ENCODE results near the gene FBXL2.

FBXL2 gene, protein sequence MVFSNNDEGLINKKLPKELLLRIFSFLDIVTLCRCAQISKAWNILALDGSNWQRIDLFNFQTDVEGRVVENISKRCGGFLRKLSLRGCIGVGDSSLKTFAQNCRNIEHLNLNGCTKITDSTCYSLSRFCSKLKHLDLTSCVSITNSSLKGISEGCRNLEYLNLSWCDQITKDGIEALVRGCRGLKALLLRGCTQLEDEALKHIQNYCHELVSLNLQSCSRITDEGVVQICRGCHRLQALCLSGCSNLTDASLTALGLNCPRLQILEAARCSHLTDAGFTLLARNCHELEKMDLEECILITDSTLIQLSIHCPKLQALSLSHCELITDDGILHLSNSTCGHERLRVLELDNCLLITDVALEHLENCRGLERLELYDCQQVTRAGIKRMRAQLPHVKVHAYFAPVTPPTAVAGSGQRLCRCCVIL

DNA sequence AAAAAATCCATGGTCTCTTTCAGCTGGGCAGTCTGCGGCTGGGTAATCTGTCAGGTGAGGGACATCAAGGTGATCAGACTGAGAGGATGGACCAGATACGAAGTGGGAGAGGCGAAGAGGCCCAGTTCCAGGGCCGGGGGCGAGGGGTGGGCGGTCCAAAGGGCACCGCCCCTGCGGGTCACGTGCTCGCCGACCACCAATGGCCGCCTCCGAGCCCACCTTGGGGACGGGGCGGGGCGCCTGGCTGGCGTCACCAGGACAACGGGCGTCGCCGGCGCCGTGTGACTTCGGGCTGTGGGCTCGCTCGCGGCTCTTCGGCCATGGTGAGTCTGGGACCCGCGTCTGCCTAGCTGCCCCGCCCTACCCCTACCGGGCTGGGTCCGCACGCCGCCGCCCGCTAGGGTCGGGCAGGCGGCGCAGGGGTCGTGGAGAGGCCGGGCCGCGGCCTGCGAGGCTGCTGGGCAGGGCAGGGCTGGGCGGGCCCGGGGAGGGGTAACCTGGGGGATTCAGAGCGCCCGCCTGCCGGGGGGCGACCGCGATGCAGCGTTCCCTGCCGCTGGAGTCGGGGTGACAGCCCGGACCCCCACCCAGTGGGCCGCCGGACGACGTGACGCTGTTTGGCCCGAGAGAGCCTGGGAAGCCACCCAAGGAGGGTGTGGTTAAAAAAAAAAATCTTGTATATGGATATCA is at the start of gene FBXL2:
Gene FBXL2, plus strand, starts transcription at position 250 of the 690 bp plus-strand sequence. Its CDS starts 71 bp downstream, at position 321.
- DNase-seq (ENCODE audit: low read depth) = peak; percentile 71

DNA sequence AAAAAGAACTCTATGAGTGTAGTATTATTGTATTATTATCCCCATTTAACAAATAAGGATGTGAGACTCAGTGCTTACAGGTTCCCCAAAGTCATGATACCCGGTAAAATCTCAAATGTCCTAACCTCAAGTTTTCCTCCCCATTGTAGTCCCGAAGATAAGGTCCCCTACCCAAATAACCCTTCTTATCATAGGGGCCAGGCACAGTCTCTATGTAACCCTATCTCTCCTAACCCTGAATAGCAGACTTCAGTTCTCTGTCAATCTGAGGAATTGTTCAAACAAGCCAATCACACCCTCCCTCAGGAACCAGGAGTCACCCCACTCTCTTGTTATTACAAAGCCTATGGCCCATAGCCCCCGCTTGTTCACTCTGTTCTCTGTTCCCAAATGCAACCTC is 48.2 kb upstream of the FBXL2 start:
- TF ChIP-seq, protein P1, sequence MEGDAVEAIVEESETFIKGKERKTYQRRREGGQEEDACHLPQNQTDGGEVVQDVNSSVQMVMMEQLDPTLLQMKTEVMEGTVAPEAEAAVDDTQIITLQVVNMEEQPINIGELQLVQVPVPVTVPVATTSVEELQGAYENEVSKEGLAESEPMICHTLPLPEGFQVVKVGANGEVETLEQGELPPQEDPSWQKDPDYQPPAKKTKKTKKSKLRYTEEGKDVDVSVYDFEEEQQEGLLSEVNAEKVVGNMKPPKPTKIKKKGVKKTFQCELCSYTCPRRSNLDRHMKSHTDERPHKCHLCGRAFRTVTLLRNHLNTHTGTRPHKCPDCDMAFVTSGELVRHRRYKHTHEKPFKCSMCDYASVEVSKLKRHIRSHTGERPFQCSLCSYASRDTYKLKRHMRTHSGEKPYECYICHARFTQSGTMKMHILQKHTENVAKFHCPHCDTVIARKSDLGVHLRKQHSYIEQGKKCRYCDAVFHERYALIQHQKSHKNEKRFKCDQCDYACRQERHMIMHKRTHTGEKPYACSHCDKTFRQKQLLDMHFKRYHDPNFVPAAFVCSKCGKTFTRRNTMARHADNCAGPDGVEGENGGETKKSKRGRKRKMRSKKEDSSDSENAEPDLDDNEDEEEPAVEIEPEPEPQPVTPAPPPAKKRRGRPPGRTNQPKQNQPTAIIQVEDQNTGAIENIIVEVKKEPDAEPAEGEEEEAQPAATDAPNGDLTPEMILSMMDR (IDR thresholded peaks at IDR 0.05; ENCODE audit: low read length, missing control alignments) = no peak
- no peak overlapping the region for H3K4me3 ChIP-seq (replicated peaks; ENCODE audit: low read depth, low read length)
- DNase-seq (ENCODE audit: low read depth) = no peak

More for the DNA sequence above, at the start of gene FBXL2:
- TF ChIP-seq, protein P1 (IDR thresholded peaks at IDR 0.05; ENCODE audit: low read length, missing control alignments) = no peak
- H3K4me3 ChIP-seq (replicated peaks; ENCODE audit: low read depth, low read length) = peak within 1 kb of the TSS; percentile 80

DNA sequence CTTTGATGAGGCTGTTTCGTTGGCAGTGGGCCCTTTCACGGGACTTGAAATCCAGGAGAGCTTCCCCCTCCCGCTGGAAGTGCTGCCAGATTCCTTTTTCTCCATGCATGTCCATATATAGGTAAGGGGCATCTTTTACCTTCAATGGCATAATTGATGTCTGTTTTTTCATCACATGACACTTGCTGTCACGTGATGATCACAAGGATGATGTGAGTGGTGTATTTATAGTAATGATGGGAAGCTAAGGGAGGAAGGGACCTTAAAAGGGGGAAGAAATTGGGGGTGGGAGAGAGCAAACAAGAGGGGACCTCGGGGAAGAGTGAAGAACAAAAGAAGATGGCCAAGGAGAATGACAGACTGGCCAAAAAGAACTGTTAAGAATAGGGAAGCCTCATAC is 47.3 kb upstream of the FBXL2 start:
- no peak for DNase-seq (ENCODE audit: low read depth)
- no peak overlapping the region for H3K4me3 ChIP-seq (replicated peaks; ENCODE audit: low read depth, low read length)
- TF ChIP-seq, protein P1 (IDR thresholded peaks at IDR 0.05; ENCODE audit: low read length, missing control alignments) = no peak

DNA sequence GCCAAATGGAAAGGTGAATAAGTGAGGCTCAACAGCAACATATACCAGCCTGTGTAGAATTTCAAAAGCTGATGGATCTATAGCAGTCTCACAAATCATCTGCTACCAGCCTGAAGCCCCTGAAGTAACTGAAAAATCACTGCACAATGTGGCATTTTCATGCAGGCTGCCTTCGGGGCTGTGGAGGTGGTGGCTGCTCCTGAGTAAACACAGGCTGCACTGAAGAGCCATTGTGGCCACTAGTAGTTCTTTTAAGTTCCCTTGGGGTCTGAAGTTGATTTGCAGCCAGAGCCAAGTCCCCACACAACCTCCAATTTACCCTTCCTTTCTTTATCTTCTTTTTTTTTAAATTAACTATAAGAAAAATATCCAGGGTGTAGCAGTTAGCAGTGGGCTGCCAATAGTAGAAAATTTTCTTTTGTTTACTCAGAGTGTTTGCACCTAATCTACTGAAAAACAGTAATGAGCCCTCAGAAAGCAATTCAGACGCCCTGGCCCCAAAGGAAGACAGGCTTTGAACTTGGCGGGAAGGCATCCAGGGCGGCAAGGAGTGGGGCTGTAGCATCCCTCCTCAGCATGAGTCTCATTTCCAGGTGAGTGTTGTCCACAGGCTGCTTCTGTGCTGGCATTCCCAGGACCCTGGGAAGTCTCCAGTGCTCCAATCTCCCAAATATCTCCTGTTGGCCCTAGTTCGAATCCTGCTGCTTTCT is 45.3 kb upstream of the FBXL2 start:
- DNase-seq (ENCODE audit: low read depth) = no peak

DNA sequence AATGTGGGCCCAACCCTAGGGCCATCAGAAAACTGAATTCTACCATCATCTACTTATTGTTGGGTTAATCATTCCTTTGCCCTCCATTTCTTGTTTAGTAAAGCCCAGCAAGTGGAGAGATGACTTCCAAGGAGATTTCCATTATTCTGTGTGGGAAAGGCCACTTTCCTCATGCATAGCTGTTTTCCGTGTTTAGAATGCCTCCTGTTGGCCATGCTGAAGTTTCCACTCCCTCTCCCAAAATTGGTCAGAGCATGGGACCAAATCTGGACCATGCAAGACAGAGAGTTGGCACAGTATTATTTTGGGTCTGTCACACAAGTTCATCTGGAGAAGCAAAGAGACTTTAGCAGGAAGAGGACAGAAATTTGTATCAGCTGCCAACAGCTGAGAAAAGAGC is 43.4 kb upstream of the FBXL2 start:
- TF ChIP-seq, protein P1 (IDR thresholded peaks at IDR 0.05; ENCODE audit: low read length, missing control alignments) = no peak
- DNase-seq (ENCODE audit: low read depth) = no peak
- no peak overlapping the region for H3K4me3 ChIP-seq (replicated peaks; ENCODE audit: low read depth, low read length)

More for the DNA sequence above, 45.3 kb upstream of the FBXL2 start:
- H3K4me3 ChIP-seq (replicated peaks; ENCODE audit: low read depth, low read length) = no peak overlapping the region
- TF ChIP-seq, protein P1 (IDR thresholded peaks at IDR 0.05; ENCODE audit: low read length, missing control alignments) = no peak

DNA sequence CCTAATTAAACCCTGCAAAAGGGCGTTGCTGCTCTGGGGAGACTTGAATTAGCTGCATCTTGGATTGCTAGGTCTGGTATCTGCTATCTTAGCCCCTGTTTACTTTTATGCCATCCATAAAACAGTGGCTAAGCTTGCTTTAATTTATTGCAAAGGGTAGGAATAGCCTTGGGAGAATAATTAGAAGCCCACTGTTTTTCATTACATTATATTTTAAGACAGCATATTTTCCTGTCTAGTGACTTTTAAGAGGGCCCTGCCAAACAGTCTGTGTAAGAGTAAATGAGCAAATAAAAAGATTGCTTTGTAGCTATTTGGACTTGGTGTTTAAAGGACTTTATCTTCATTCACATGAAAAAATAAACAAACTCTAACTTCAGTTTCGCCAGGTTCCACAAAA is 41.2 kb upstream of the FBXL2 start:
- H3K4me3 ChIP-seq (replicated peaks; ENCODE audit: low read depth, low read length) = no peak overlapping the region
- TF ChIP-seq, protein P1 (IDR thresholded peaks at IDR 0.05; ENCODE audit: low read length, missing control alignments) = no peak
- no peak for DNase-seq (ENCODE audit: low read depth)
